ENCODE data around the gene CHAD.

DNA sequence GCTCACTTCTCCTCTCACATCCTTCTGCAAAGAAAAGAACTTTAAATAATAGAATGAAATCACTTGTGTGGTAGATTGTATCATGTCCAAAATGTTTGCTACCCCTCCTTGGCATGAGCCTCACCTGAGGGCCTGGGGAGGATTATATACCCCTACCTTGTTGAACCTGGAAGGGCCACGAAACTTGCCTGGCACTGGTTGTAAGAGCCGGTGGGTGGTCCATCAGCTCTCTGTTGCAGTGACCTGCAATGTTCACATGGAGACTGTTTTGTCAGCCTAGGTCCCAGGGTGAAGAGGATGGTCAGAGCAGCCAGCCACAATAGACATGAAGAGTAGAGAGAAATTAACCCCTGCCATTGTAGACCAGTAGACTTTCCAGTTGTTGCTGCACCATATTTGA lies 20.2 kb upstream of the CHAD start:
- TF ChIP-seq, protein P1, sequence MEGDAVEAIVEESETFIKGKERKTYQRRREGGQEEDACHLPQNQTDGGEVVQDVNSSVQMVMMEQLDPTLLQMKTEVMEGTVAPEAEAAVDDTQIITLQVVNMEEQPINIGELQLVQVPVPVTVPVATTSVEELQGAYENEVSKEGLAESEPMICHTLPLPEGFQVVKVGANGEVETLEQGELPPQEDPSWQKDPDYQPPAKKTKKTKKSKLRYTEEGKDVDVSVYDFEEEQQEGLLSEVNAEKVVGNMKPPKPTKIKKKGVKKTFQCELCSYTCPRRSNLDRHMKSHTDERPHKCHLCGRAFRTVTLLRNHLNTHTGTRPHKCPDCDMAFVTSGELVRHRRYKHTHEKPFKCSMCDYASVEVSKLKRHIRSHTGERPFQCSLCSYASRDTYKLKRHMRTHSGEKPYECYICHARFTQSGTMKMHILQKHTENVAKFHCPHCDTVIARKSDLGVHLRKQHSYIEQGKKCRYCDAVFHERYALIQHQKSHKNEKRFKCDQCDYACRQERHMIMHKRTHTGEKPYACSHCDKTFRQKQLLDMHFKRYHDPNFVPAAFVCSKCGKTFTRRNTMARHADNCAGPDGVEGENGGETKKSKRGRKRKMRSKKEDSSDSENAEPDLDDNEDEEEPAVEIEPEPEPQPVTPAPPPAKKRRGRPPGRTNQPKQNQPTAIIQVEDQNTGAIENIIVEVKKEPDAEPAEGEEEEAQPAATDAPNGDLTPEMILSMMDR (IDR thresholded peaks at IDR 0.05): no peak
- no peak for TF ChIP-seq POLR2A (IDR thresholded peaks at IDR 0.05)

Measured in lower leg skin (tissue), 3 donors.